Left ventricle myocardium inferior (tissue), 1 donor: Measurements from ENCODE around the gene DOK4. TPM values are rescaled to one million over a fixed set of nuclear protein-coding genes. Genes with fewer than 3 reads are reported as not detected.

ENCODE experiments used
- DNase-seq: peaks from one replicate; pipeline ENCODE4 v3.0.0-alpha.2; 2020
- H3K27ac ChIP-seq: fragments of 200-600 bp; replicated peaks from 2 replicates; pipeline ENCODE4 v1.8.0; 2021
- H3K27me3 ChIP-seq: fragments of 200-600 bp; 2 replicates; pipeline ENCODE4 v1.8.0; 2021; ENCODE audit warnings: low read depth
- H3K36me3 ChIP-seq: fragments of 200-600 bp; 2 replicates; pipeline ENCODE4 v1.8.0; 2021
- H3K4me1 ChIP-seq: fragments of 200-600 bp; 2 replicates; pipeline ENCODE4 v1.8.0; 2021
- H3K4me3 ChIP-seq: fragments of 200-600 bp; 2 replicates; pipeline ENCODE4 v1.8.0; 2021; ENCODE audit warnings: mild to moderate bottlenecking, moderate library complexity
- H3K9me3 ChIP-seq: fragments of 200-600 bp; replicated peaks from 2 replicates; pipeline ENCODE4 v1.8.0; 2021
- intact Hi-C: fragments of 100-400 bp; cut with micrococcal nuclease; formaldehyde crosslinking; loops from one replicate; pipeline ENCODE4 v1.11.0; 2022
- total RNA-seq: library from RNA; stranded (reverse); fragmentation: NEBNext Ultra II Directional; extraction: Animal tissue kit (Norgen Biotek cat#: 25700); gene quantifications from one replicate; pipeline ENCODE4 v1.2.1, GENCODE V29; 2021
- TF ChIP-seq, protein P1 (sequence below): fragments of 200-600 bp; IDR thresholded peaks from 2 replicates; pipeline ENCODE4 v1.8.0; 2021; ENCODE audit warnings: antibody characterized with exemption, mild to moderate bottlenecking, borderline replicate concordance
- donor health status: DM: no; HTN: yes; CAD: no; lungs with severe emphysema.

Gene DOK4
- total RNA-seq, 1 donor from 2014 or later: 10.0 TPM

DNA sequence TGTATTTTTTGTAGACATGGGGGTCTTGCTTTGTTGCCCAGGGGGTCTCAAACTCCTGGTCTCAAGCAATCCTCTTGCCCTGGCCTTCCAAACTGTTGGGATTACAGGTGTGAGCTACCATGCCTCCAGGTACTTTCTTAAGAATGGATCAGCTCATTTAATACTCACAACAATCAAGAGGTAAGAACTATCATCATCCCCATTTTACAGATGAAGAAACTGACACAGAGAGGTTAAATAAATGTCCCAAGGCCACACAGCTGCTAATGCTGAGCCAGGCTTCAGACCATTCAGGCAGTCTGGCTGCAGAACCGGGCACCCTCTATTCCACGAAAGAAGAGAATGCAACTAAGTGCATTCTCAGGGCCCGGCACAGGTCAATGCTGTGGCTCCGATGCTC is 28.1 kb upstream of the DOK4 start:
- intact Hi-C loops: no loop called here
- no peak for DNase-seq
- H3K4me1 ChIP-seq: peaks cover 12% of the 10 kb centered on the region
- peak overlapping the region; percentile 55 for H3K27ac ChIP-seq
- H3K9me3 ChIP-seq: no peaks in the 10 kb centered on the region
- peaks cover 32% of the 10 kb centered on the region for H3K36me3 ChIP-seq
- no peak overlapping the region for H3K4me3 ChIP-seq
- TF ChIP-seq, protein P1, sequence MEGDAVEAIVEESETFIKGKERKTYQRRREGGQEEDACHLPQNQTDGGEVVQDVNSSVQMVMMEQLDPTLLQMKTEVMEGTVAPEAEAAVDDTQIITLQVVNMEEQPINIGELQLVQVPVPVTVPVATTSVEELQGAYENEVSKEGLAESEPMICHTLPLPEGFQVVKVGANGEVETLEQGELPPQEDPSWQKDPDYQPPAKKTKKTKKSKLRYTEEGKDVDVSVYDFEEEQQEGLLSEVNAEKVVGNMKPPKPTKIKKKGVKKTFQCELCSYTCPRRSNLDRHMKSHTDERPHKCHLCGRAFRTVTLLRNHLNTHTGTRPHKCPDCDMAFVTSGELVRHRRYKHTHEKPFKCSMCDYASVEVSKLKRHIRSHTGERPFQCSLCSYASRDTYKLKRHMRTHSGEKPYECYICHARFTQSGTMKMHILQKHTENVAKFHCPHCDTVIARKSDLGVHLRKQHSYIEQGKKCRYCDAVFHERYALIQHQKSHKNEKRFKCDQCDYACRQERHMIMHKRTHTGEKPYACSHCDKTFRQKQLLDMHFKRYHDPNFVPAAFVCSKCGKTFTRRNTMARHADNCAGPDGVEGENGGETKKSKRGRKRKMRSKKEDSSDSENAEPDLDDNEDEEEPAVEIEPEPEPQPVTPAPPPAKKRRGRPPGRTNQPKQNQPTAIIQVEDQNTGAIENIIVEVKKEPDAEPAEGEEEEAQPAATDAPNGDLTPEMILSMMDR: no peak
- no peaks in the 10 kb centered on the region for H3K27me3 ChIP-seq

GRCh38 chr16:57513371-57514102 is 27.2 kb upstream of the DOK4 start:
- TF ChIP-seq, protein P1: no peak
- H3K4me3 ChIP-seq: no peak overlapping the region
- no peak overlapping the region for H3K27ac ChIP-seq
- no peaks in the 10 kb centered on the region for H3K9me3 ChIP-seq
- H3K36me3 ChIP-seq: peaks cover 32% of the 10 kb centered on the region
- H3K4me1 ChIP-seq: peaks cover 12% of the 10 kb centered on the region
- no peaks in the 10 kb centered on the region for H3K27me3 ChIP-seq
- intact Hi-C loops: no loop called here
- no peak for DNase-seq

- DNase-seq: no peak
- no peaks in the 10 kb centered on the region for H3K9me3 ChIP-seq
- H3K27ac ChIP-seq: no peak overlapping the region
- peaks cover 12% of the 10 kb centered on the region for H3K4me1 ChIP-seq
- TF ChIP-seq, protein P1: no peak
- H3K27me3 ChIP-seq: no peaks in the 10 kb centered on the region
- no peak overlapping the region for H3K4me3 ChIP-seq
- intact Hi-C loops: no loop called here
- peaks cover 22% of the 10 kb centered on the region for H3K36me3 ChIP-seq
Measured at GRCh38 chr16:57512296-57513001, 26.2 kb upstream of the DOK4 start.

- intact Hi-C loops: no loop called here
- no peak for DNase-seq
- TF ChIP-seq, protein P1: no peak
- no peaks in the 10 kb centered on the region for H3K27me3 ChIP-seq
- H3K4me1 ChIP-seq: peaks cover 10% of the 10 kb centered on the region
- no peak overlapping the region for H3K27ac ChIP-seq
- H3K9me3 ChIP-seq: no peaks in the 10 kb centered on the region
- peaks cover 16% of the 10 kb centered on the region for H3K36me3 ChIP-seq
- H3K4me3 ChIP-seq: no peak overlapping the region
Measured at GRCh38 chr16:57510016-57510871, 24.0 kb upstream of the DOK4 start.

GRCh38 chr16:57509231-57509923 is 23.1 kb upstream of the DOK4 start:
- H3K36me3 ChIP-seq: peaks cover 16% of the 10 kb centered on the region
- H3K4me3 ChIP-seq: no peak overlapping the region
- no peak overlapping the region for H3K27ac ChIP-seq
- H3K4me1 ChIP-seq: peaks cover 2% of the 10 kb centered on the region
- intact Hi-C loops: no loop called here
- H3K27me3 ChIP-seq: no peaks in the 10 kb centered on the region
- TF ChIP-seq, protein P1: no peak
- no peak for DNase-seq
- no peaks in the 10 kb centered on the region for H3K9me3 ChIP-seq
